ENCODE results near the gene WRNIP1.
A peak's percentile ranks its signal among the peaks of the same experiment; 100 is the strongest.

WRNIP1 gene

DNA sequence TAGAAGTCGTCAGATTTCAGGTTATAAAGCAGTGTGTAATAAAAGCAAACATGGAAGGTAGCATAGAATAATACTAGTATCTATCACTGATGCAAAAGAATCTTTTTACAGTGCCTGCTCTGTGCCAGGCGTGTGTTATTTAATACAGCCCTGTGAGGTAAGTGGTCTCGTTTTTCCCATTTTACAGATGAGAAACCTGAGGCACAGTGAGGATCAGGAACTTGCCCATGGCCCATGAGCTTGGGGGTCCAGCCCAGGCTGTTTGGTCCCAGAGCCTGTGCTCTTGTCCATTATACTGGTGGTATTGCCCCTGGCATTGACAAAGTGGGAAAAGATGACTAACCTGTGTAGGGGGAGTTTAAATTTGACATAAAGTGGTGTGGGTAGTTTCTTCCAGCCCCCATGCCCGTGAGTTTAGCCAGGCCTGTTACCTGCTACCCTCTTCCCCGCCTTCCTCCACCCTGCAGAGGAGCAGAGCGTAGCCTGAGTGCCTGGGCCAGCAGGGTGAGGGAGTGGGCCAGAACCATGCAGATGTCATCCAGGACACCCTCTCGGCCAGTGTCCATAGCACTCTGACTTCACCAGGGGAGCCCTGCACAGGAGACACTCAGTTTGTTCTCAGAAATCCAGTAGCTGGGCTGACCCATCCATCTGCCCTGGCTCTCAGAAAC is 16.6 kb downstream of the WRNIP1 start:
- DNase-seq (ENCODE audit: extremely low spot score, insufficient read length, low read depth) (no peak), FAIRE-seq (no peak)

DNA sequence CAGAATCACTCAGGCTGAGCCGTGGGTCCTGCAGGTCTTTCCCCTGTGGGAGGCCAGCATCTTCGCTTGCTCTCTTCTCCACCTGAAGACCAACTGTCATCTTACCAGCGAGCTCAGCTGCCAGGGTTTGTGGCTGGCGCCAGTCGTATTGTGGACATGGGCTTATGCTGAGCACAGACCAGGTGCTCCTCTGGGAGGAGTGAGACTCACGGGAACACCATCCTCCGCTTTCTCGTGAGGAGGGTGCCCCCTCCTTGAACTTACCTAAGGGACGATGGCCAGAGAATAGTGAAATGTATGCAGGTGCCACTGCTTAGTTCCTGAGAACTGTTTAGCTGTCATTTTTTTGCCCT is 17.1 kb downstream of the WRNIP1 start:
- DNase-seq (ENCODE audit: extremely low spot score, insufficient read length, low read depth), result no peak
- no peak for FAIRE-seq

DNA sequence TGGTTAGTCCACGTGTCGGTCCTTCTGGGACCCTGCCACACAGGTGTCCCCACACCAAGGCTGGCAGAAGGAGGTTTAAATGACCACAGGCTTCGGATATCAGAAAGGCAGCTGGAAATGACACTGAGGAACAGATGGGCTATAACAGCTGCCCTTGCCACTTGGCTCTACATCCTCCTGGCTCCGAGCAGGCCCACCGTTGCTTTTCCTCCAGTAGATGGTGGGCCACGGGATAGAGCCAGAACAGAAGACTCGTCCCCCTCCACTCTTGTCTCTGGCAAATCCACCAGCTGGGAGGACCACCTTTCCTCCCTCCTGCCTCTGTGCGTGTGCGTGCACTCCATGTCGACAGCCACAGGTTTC is 17.6 kb downstream of the WRNIP1 start:
- no peak for DNase-seq (ENCODE audit: extremely low spot score, insufficient read length, low read depth)
- FAIRE-seq, result no peak

DNA sequence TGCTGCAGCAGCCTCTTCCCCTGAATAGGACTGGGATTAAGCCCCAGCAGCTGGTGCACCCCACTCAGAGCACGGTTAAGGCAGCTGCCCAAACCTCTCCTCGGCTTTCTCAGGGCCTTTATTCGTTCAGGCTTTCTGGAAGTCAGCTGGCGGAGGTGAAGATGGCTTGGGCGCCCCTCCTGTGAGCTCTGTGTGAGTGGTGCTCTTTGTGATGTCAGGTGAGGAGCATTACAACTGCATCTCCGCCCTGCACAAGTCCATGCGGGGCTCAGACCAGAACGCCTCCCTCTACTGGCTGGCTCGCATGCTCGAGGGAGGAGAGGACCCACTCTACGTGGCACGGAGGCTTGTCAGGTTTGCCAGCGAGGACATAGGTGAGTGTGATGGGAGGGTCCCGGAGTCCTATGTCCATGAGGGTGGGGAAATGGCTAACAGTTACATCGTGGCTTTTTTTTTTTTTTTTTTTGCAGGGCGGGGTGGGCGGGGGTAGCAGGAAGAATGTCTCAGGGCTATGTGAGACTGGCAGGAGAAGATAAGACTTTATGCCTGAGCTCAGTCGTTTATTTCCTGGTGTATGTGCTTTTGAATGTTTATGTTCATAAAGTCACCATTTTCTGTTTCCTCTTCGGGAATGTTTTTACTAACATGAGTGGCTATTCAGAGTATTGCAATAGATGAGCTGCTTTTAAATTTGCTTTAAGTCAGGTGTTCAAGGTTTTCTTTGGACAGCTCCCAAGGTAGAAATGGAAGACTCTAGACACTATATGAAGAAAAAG is 18.2 kb downstream of the WRNIP1 start:
- DNase-seq (ENCODE audit: extremely low spot score, insufficient read length, low read depth) (no peak), FAIRE-seq (no peak)

DNA sequence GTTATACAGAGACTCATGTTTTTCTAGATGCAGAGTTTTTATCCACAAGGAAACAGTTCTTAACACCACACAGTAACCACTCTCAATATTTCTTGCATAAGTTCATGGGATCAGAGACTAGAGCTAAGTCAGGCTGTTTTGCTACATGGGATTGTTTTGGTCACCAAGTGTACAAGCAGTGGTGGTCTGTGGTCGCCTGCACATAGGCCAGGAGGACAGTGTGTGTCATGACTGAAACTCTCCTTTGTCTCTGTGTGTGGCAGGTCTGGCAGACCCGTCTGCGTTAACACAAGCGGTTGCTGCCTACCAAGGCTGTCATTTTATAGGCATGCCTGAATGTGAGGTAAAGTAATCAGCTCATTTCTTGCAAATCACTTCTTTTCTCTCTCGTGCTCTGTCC is 18.9 kb downstream of the WRNIP1 start:
- FAIRE-seq, result no peak
- DNase-seq (ENCODE audit: extremely low spot score, insufficient read length, low read depth), result no peak

DNA sequence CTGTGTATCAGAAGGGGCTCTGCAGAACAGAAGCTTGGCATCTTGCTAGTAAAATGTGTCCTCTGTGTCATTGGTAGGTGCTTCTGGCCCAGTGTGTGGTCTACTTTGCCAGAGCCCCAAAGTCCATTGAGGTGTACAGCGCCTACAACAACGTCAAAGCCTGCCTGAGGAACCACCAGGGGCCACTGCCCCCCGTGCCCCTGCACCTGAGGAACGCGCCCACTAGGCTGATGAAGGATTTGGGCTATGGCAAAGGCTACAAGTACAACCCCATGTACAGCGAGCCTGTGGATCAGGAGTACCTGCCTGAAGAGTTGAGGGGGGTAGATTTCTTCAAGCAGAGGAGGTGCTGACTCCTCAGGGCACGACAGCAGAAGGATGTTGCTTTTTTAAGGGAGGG is 19.7 kb downstream of the WRNIP1 start:
- DNase-seq (ENCODE audit: extremely low spot score, insufficient read length, low read depth) (no peak), FAIRE-seq (no peak)

DNA sequence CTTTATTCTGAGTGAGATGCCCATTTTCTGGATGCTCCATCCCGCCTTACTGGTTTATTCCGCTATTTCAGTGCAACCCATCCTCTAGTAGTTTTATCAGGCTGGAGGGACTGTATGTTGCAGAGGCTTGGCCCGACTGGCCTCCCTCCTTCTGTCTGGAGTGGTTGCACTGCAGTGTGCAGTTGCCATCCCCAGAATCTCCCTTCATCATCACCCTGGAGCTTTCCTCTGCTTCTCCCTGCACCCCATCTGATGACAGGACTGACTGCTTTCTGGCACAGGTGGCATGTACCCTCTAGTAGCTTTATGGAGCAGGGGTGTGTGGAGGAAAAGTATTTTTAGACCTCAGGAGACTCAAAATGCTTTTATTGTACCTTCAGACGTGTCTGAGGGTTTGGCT is 21.1 kb downstream of the WRNIP1 start:
- no peak for DNase-seq (ENCODE audit: extremely low spot score, insufficient read length, low read depth)
- no peak for FAIRE-seq

DNA sequence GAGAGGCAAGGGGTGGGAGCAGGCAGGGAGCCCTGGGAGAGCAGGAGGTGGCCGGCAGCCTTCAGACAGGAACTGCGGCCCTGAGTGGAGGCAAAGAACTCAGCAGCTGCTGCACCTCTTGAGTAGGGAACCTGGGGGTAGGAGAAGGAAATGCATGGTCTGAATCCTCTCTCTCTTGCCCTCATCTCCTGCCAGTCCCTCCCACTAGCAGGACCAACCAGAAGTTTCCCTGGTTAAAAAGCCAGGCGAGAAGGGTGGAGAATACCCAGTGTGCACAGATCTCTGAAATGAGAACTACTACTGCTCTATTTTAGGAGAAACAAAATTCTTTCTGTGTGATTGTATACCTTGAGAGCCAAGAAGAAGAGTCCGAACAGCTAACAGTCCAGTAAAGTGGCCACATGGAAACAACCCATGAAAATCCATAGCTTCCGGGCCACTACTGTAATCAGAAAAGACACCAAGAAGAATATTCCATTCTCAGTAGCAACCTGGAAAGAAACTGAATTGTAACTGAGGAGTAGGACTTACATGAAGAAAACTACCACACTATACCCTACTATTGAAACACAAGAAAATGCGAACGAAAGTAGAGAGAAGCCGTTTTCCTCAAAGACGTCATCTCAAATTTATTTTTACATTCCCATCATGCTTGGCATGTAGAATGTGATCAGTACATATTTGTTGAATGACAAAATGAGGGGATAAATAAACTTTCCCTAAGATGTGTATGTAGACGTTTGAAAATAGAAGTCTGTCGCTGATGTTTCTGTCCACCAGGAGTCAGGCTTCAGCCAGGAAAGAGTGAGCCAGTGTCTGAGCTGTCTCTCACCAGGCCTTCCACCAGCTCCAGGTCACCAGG is 25.6 kb downstream of the WRNIP1 start:
- FAIRE-seq, result peak; percentile 82
- DNase-seq (ENCODE audit: extremely low spot score, insufficient read length, low read depth), result peak; percentile 65

DNA sequence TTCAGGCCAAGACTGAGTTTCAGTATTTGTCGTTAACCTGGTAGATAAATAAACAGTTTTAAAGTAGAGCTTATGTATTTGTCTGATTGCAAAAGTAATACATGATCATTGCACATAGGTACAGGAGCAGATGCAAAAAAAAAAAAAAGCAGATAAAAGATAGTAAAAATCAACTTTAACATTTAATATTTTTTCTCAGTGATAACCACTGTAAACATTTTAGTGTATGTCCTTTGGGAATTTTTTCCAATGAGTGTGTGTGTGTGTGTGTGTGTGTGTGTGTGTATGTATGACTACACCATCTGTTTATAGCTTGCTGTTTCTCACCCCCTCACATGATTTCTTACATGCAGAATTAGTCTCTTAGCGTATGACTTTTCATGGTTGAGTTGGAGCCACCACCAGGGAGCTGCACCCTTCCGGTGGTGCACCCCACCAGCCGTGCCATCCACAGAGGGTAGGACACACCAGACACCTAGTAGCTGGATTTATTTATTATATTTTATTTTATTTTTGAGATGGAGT is 26.3 kb downstream of the WRNIP1 start:
- DNase-seq (ENCODE audit: extremely low spot score, insufficient read length, low read depth), result no peak
- FAIRE-seq, result no peak

DNA sequence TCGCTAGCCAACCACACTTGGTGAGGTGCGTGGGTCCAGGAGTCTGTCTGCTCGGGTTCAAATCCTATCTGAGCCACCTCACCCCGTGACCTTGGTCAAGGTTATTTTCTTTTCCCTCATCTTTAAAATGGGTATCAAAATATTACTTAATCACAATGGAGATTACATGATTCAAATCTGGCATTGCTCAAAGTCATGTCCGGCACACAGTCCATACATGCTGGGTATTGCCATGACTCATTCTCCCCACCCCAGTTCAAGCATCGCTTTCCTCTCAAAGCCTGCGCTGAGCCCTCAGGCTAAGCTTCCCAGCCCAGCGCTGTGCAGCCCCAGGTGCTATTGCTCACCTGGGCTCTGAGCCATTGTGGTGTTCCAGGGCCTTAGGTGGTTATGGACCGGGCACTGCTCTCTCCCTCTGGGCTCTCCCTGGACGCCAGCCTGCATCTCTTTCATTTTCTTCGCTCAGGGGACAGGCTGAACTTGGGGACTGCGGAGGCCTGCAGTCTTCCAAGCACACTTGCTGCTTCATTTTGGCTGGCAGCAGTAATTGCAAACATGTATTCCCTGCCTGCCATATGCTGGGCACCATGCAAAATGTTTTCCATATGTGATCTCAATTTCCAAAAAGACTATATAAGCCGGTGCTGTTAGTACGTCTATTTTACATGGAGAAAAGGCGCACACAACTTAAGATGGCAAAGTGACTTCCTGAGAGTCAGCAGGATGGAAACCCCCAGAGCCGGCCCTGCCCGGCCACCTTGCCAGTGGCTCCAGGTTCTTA is 27.3 kb downstream of the WRNIP1 start:
- no peak for FAIRE-seq

DNA sequence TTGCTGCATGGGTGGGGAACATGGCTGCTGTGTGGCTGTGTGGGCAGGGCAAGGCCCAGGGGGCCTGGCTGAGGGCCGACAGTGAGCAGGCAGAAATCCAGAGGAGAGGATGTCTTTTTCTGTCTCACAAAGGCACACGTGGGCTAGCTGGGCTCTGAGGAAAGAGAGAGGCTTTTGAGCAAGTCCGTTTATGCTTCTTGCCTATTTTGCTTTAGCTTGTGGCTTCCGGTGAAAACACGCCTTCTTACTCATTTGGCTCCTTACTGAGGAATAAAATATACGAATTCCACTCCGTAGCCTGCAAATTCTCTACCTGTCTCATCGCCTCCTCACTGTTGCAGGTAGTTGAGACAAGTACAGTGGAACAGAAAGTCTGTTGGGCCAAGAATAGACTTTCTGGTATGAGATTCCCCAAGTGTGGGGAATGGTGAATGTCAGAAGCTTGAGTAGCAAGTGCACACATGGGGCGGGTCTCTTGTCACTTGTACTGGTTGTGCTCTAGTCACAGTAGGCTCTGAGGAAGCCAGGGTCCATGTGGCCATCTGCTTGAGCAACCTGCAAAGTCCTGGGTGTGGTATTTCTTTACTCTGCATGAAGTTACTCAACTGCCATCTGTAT is 28.4 kb downstream of the WRNIP1 start:
- DNase-seq (ENCODE audit: extremely low spot score, insufficient read length, low read depth) (no peak), FAIRE-seq (no peak)

More for the DNA sequence above, 27.3 kb downstream of the WRNIP1 start:
- DNase-seq (ENCODE audit: extremely low spot score, insufficient read length, low read depth), result no peak

DNA sequence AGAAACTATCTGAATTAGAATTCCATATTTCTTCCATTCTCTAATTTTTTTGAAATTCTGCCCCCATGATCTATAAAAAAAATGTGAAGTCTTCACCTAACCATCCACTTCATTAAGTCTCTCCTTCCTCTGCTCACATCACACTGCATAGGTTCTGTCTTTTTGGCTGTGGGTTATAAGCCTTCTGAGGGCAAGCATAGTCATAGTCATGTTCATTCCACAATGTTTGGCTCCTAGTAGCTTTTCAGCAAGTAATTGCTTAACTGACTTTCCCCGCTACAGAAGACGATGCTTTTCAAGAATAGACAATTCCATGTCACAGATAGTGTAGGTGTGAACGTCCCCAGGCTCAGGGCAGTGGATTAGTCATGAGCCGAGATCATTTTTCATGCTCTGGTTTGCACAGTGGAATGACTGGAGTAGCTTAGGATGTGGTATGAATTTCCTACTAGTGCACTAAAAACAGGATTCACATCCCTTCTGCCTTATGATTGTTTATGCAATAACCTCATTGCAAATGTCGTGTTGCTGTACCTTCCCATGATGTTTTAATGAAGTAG is 29.1 kb downstream of the WRNIP1 start:
- DNase-seq (ENCODE audit: extremely low spot score, insufficient read length, low read depth), result no peak
- no peak for FAIRE-seq

DNA sequence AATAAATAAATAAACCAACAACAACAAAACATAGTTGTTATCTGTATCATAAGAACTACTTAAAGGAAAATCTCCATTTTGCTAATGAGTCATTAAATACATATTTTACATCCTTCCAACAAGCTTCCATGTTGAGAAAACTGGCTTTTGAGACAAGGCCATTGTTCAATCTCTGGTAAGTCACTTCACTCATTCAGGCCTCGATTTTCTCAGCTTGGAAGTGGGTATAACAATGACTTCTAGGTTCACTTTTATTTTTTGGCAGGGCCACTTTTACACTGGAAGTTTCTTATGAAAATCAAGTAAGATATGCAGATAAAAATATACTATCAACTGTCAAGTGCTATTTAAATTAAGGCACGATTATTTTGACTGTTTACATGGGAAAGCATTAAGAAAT is 30.0 kb downstream of the WRNIP1 start:
- DNase-seq (ENCODE audit: extremely low spot score, insufficient read length, low read depth) (no peak), FAIRE-seq (no peak)

DNA sequence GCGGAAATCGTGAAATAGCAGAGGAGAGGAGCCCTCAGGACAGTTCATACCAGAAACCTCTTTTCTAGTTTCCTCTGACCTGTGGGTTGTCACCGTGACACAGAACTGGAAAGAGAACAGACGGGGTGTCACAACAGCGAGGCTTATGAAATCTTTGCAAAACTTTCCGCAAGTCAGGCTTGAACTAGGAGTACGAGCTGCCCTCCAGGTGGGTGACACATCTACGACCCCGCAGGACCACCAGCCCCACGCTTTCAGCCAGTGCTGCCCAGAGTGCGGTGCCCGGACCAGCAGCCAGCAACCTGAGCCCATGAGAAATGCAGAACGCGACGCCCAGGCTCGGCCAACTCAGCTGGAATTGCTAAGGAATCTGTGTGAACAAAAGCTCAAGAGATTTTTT is 30.8 kb downstream of the WRNIP1 start:
- DNase-seq (ENCODE audit: extremely low spot score, insufficient read length, low read depth) (no peak), FAIRE-seq (no peak)

DNA sequence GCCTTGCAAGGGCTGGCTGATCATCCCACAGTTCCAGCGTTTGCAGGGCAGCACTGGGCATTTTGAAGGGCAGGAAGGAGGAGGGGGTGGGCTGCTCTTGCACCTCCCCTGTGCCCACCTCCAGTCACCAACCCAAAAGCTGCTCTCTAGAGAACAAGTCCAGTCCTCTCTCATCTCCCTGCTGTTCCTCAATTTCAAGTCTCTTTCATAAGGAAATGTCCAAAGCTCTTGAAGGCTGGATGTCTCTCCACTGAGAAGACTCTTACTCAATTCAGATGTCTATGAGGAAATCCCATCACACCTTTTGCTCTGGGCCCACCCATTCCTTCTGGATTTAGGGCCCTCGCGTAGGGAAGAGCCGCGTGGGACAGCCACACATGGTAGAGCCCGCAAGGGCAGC is 31.7 kb downstream of the WRNIP1 start:
- DNase-seq (ENCODE audit: extremely low spot score, insufficient read length, low read depth) (no peak), FAIRE-seq (no peak)

DNA sequence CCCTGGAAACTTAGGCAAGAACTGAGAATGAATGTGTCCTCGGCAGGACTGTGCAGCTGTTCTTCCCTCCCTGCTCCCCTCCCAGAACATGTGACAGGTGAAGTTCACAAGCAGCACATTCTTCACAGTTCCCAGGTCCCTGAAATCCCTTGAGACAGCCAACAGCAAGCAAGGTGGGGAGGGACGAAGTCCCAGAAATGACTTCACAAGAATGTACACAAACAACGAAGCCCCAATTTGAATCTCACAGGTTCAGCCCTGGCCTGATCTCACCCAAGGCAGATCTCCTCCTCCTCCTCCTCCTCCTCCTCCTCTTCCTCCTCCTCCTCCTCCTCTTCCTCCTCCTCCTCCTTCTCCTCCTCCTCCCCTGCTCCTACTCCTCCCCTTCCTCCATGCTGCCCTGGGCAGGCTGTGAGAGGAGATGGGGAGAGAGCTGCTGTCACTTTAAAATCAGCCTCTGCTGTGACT is 32.4 kb downstream of the WRNIP1 start:
- FAIRE-seq (no peak), DNase-seq (ENCODE audit: extremely low spot score, insufficient read length, low read depth) (no peak)

DNA sequence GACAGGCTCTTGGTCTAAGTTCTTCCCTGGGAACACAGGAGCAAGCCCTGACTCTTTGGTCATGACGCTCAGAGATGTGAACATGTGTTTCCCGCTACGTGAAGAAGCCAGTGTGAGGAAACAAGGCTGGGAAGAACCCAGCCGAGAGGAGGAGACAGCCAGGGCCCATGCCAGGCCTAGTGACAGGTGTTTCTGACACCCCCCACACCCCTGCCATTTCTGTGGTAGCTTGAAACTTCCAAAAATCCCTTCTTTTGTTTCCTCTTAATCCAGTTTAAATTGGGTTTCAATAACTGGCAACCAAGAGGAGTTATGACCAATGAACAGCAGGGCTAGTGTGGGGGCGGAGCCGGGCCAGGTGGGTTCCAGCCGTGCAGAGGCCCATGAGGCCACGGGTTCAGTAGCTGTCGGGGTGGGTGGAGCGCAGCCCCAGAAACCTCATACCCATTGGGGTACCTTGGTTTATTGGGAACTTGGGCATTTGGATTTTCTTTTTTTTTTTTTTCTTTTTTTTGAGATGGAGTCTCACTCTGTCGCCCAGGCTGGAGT is 33.5 kb downstream of the WRNIP1 start:
- DNase-seq (ENCODE audit: extremely low spot score, insufficient read length, low read depth), result no peak
- FAIRE-seq, result no peak

DNA sequence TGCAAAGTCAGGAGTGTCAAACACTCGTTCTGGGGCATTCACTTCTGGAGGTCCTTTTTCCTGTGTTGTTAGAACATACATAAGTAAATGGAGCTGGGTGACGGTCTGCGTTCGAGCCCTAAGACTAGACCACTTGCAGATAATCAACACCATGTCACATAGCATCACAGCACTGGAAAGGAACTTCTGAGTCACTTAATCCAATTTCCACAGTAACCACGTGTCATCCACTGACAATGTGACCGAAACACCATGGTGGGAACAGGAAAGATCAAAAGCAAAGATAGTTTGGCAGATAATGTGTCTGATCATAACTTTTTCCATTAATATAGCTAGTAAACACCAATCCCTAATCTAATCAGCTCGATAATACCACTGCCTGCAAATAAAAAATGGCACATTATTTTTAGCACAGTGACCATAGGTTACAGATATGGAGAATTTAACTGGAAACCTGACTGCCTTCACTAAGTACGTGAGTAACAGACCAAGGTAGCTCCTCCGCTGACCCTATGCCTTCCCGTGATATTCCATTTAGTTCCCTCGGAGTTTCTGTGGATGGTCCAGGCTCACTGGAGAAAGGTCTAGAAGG is 34.8 kb downstream of the WRNIP1 start:
- DNase-seq (ENCODE audit: extremely low spot score, insufficient read length, low read depth), result no peak
- no peak for FAIRE-seq
